GM19328 (cell line): ENCODE data around the gene EEF1AKMT3.

Experiments used
- ATAC-seq: cut with Tn5 transposase; IDR thresholded peaks from one replicate; pipeline ENCODE4 v1.9.1; 2021; ENCODE audit warnings: mild to moderate bottlenecking, moderate library complexity; ENCODE audit not compliant: unreplicated experiment

Gene EEF1AKMT3

DNA sequence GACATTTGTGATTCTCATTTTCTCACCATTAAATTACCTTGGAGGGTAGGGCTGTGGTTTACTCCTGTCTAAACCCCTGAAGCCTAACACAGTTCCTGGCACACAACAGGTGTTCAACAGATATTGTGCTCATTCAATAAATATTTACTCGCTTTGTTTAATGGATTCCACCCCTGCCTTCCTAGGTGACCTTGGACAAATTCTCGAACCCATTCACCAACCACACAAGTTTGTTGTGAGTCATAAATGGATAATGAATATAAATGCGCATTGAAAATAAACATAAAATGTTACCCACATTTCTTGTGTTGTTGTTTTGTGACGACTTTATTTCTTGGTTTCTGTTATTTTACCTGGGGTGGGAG lies 9.8 kb downstream of the EEF1AKMT3 start:
- ATAC-seq: no peak

DNA sequence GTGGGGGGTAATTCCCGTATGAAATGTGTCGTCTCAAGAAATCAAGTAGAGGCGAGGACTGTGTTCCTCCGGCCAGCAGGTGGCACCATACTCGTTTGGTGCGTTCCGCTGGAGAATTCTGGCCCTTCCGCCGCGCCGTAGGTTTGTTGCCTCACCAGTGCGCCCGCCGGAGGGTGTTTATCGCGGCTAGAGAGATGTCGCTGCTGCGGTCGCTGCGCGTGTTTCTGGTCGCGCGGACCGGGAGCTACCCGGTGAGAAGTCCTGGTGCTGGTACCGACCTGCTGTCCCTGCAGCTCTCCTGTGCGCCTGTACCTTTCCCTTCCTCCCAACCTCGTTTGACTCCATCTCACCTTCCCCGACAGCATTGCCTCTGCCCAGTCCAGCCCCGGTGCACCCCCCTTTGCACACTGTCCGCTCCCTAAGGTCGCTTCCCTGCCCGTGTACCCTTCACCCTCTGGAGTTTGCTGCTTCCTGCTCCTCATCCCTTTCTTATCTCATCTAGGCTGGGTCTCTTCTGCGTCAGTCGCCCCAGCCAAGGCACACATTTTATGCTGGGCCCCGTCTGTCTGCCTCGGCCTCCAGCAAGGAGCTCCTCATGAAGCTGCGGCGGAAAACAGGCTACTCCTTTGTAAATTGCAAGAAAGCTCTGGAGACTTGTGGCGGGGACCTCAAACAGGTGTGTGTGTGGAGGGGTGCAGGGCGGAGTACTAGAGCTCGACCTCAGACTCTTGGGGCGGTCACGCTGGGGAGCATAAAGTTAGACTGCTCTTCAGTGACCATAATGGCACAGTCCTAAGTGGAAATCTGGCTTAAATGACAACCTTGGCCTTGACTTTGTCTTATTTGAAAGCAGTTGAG lies 10.4 kb downstream of the EEF1AKMT3 start, which contains the start of gene TSFM:
TSFM (plus strand) TSS at position 180 of the 858 bp plus-strand sequence; CDS start at position 195, 15 bp downstream.
- peak; percentile 63 for ATAC-seq

DNA sequence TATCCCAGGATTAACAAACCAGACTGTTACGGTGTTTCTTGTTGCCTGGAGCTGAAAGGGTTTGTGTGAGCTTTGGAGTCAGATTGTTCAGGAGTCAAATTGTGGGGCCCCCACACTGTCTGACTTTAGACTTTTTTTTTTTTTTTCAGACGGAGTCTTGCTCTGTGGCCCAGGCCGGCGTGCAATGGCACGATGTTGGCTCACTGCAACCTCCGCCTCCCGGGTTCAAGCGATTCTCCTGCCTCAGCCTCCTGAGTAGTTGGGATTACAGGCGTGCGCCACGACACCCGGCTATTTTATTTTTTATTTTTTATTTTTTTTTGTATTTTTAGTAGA lies 11.0 kb downstream of the EEF1AKMT3 start:
- ATAC-seq: no peak

DNA sequence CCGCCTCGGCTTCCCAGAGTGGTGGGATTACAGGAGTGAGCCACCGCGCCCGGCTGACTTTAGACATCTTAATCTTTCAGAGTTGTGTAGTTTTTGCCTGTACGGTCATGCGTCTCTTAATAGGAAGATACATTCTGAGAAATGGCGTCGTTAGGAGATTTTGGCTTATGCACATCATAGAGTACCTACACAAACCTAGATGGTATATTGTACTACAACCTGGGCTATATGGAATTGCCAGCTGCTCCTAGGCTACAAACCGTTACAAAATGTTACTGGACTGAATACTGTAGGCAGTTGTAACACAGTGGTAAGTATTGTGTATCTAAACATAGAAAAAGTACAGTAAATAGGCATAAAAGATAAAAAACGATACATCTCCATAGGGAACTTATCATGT lies 11.4 kb downstream of the EEF1AKMT3 start:
- no peak for ATAC-seq

DNA sequence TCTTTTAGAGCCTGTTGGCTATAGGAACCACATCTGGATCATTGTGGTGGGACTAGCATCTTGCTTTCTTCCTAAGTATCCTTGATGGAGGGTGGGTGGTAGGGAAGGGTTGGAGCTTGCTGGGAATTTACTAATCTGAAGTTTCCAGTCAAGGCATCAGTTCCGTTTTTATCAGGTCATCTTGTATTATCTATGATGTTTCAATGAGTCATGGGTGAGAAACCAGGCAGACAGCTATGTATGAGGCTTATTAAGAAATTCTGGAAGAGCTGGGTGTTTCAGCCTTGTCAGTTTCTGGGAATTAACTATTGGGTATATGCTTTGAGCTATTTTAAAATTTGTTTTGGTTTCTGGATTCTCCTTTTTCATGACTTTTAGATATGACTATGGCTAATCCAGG lies 21.5 kb downstream of the EEF1AKMT3 start:
- no peak for ATAC-seq

DNA sequence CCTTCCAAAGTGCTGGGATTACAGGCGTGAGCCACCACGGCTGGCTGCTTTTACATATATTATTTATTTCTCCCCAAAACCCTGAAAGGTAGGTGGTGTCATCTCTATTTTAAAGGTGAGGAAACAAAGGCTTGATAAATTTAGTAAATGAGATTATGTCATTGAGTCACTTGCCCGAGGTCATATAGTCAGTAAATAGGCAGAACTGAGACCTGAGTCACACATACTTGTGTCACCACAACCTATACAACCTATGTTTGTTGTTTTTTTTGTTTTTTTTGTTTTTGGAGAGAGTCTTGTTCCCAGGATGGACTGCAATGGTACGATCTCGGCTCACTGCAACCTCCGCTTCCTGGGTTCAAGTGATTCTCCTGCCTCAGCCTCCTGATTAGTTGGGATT lies 22.9 kb downstream of the EEF1AKMT3 start:
- ATAC-seq: no peak

DNA sequence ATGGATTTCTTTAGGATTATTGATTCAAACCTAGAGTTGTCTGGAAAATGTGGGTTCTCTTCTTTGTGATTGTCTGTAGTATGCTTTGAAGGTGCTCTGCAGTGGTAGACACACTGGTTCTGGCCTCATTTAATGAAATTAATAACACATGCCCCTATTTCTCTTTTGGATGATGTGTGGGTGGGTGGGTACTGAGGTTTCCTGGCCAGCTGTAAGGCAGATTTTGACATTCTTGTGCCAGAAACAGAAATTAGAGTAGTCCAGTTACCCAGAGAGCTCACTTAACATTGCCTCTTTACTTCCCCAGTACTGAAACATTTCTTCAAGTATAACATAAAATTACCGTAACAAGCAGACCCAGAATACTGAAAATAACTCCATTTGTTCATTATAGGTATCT lies 24.6 kb downstream of the EEF1AKMT3 start:
- no peak for ATAC-seq

DNA sequence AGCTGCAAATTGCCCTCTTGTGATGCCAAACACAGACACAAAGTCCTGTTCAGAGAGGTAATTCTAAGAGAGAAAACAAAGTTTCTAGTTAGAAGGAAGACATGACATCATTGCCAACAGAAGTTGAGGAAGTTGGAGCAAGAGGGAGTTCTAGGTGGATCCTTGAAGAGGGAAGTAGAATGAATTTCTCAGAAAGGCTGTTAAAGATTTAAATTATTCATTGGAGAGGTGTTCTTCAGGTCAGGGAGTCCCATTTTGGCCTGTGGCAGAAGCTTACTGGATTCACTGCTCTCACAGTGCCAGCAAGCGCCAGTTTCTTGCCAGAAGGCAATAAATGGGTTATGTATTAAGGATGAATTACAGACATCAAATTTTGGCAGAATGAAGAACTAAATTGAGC lies 25.5 kb downstream of the EEF1AKMT3 start:
- no peak for ATAC-seq

DNA sequence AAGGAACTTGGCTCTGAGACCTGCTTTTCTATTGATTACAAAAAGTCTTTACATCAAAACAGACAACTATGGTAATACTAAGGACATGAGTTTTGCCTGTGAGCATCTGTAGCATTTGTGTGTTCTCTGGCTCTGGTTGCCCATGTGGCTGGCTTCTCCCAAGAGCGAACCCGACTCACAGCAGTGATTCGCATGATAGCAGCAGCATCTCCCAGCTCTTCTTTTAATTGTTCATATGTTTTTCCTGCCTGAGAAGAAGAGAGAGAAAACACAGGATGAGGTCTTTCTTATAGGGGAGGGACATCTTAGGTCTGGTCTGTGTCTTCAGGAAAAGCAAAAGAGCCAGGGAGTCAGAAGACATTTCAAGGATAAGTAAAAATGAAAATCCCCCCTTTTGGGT lies 28.6 kb downstream of the EEF1AKMT3 start:
- ATAC-seq: no peak

DNA sequence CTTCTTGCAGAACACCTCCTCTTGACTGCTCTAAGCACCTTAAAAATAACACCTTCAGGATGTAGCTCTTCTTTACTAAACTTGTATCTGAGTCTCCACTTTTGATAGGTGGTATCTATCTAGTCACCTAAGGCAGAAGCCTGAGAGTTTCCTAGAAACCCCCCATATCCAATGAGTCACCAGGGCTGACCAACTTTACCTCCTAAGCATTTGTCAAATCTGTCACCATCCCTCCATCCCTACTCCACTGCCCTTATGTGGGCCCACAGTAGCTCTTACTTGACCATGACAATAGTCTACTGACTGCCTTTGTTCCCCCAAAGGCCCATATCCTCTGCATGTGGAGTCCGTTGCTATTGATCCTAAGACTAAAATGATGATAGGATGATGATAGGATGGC lies 30.2 kb downstream of the EEF1AKMT3 start:
- no peak for ATAC-seq

DNA sequence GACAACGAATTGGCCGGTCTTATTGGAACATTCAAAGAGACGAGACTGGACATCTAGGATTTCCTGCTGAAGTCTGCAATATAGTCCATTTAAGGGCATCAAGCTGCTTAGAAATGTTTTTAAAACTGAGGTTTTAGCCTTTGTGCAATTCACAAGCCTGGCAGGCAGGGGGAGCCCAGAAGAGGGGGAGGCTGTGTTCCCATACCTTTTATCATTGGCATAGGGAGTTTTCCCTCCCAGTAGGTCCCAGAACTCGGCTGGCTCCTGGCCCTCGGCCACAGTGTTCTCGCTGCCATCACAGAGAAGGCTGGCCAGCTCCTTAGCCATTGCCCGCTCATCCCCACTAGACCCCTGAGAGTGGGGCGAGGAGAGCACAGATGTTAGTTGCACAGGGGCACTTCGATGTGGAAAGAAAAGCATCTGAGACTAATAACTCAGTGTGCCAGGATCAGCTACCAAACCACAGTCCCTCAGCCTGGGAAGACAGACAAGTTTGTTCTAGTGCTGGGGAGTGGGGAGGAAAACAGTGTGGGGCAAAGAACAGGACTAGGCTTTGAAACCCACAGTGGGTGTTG lies 31.0 kb downstream of the EEF1AKMT3 start:
- no peak for ATAC-seq

DNA sequence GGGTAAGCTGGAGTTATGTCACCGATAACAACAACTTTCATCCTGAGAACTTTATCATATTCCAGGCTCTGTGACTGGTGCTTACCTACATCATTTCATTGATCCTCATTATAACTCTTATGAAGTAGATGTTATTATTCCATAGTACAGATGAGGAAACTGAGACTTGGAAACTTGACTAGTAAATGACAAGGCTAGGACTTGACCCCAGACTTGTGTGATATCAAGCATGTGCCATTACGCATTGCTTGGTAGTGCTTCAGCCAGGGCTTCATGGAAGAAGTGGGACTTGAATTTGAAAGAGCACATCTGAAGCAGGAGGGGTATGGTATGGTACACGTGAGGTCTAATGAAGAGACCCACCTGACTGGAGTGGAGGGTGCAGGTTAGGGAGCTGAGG lies 34.3 kb downstream of the EEF1AKMT3 start:
- no peak for ATAC-seq

DNA sequence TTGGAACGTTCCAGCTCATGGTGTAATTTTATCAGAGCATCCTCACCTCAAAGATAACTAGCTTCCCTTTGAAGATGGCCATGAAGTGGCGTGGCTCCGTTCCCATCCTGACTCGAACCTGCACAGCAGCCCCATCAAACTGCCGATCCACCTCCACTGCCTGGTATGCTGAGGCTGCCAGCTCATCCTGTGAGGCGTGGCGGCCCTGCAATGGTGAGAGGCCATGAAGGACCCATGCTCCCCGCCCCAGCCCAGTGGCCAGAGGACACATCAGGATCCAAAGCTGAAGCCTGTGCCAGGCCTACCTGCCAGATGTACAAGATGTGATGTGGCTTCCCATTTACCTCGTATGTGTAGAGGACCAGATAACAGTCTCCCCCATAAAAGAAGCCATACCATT lies 34.9 kb downstream of the EEF1AKMT3 start:
- no peak for ATAC-seq

DNA sequence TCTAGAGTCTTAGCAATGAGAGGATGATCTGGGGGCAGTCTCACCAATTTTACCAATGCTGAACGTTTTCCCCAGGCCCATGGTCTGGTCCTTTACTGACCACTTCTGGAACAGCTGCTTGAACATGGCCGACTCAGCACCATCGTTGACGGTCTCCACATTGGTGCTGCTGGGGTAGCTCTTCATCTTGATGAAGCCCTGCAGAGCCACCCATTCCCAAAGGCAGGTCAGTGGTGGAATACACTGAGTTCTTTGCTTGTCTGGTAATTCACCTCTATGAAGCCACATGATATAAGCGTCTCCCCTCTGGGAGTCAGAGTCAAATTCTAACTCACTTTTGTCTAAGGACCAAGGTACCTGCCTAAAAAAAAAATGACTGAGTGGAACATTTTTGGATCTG lies 35.9 kb downstream of the EEF1AKMT3 start:
- ATAC-seq: no peak

DNA sequence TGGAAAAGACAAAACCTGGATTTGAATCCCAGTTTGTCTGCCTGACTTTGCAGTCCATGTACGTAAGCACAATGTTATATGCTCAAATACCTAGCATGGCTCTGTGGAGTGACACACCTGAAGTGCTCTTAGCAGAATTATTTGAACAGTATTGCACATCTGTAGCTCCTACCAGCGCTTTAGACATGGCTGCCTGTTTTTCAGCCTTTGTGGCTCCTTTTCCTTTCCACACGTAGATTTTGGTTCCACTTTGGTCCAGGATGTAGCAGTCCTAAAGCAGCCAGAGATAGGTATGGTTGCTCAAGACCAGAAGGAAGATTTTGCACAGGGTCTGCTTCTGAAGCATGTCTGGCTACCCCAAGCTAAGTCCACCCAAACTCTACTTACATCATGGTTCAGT lies 37.0 kb downstream of the EEF1AKMT3 start:
- no peak for ATAC-seq

DNA sequence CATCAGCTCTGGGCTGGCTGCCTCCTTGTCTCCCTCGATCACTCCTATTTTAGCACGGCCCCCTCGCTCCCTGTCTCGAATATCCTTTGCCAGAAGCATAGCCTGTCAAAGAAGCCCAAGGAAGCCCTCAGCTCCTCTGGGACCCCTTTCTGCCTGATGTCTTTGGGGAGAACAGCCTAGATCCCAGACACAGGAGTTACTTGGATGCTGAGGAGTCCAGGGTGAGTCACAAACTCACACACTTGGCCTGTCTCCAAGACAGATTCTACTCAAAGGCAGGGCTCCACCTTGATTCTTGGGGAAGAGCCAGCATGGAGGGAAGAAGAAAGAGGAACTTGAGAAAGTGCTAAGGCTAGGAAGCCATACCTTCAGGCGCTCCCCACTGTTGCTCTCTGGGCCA lies 38.0 kb downstream of the EEF1AKMT3 start:
- ATAC-seq: no peak

DNA sequence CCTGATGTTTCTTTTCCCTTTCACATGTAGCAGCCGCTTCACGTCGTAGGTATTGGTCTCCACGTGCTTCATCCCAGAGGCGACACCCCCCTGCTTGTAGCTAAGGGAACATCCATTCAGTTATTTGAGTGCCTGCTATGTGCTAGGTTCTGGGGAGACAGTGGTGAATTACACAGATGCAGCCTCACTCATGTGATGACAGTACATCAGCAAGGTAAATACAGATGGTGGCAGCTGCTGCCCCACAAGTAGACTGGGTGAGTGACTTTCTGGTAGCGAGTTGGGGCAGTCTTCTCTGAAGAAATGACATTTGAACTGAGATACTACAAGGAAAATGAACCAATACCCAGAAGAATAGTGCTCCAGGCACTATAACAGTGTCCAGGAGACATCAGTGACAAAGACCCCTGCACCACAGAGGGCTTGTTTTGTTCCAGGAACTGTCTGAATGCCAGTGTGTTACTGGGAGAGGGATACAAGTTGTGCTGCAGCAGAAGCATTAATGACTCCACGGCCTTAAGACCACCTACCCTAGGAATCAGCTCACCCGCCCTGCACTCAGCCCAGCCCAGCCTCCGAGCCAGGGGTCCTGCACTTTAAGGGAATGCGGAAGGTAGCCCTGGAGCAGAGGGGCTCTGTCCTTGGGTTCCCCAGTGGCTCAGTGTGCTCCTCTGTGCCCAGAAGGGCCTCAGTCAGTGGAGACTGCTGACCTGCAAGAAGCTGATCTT lies 38.8 kb downstream of the EEF1AKMT3 start:
- no peak for ATAC-seq

DNA sequence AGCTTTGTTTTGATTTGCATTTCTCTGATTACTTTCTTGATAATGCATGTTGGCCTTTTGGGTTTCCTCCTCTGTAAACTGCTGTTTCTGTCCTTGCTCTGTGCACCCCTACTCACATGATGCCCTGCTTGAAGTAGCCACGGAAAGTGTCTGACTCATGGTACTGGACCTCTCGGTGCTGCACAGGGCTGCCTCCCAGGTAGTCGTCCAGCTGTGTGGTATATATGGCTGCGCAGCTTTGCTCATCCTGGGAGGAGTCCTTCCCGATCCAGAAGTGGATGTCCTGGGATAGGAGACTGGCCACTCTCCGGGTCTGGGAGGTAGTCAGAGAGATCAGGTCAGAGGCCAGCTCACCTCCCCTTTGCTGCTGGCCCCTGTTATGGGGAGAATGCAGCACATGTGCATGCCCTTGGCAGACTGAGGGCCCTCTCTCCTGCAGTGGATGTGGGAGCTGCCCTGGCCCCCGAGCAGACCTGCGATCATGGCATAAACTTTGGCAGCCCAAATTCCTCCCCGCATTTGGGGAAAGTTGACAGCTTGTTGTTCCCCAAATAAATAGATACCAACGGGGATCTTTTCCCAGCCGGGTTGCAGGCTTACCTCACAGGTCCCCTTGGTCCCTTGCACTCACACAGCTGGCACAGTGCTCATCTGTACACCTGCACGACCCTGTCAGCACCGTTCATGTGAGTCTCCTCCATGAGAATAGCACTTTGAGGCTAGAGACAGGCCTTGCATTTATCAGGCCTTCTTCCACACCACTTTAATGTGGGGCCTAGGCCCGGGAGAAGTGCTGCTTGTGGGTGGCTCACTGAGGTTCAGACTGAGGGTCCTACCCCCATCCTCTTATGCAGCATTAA lies 40.9 kb downstream of the EEF1AKMT3 start:
- ATAC-seq: no peak

DNA sequence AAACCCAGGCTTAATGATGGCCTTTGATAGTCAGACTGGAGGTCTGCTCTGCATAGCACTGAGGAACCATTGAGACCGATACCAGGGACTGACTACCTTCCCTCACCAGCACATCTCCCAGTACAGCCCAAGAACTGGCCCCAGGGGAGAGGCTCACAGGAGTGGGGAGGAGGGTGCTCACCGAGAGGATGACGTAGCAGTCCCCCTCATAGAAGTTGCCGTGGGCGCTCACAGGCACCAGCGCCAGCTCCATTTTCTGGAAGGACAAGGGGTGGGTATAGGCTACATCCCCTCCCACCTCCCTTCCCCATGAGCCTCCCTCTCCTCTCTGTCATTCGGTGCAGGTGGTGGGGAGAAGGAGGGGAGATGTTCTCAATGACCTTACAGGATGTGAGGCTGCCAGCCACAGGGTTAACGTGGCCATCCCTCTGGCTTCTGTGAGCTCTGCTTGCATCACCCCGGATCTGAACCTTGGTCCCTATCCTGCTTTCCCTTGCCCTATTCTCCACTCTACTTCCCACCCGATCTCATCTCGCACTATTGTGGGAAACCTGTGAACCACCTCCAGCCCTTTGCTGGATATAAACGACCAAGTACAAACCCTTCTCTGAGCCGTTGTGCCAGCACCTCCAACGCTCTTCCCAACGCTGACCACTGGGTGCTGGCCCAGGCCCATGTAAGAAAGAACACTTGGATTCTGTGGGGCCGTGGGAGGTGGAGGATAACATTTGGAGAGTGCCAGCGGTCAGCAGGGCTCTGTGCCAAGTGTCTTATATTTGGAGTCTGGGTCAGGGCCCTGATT lies 41.8 kb downstream of the EEF1AKMT3 start:
- no peak for ATAC-seq
